ENCODE data around the gene GALNTL6.

The GALNTL6 gene

DNA sequence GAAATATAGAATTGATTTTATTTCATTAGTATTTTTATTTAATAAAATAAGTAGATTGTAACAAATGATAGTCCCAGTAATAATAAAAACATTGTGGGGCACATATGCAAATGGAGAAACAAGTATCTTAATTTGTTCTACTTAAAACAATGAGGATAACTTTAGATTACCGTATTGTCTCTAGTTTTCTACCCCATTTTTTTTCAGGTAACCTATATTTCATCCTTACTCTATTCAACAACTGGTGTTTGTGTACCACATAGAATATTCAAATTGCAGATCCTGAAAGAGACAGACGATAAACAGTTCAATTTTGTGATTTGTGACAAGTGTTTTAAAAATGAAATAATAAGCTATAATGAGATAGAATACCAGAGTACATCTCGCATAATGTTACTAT, 671.8 kb downstream of the GALNTL6 start:
- Histone ChIP-seq H3K4me3 (ENCODE audit: low read length in 2 of 2) (no peak overlapping the region), H3K27ac (ENCODE audit: low read depth in 2 of 2, low read length in 2 of 2) (no peak overlapping the region), H3K4me1 (ENCODE audit: control insufficient read depth in 2 of 2, insufficient read depth in 2 of 2, low read length in 2 of 2) (no peaks in the 10 kb centered on the region), H3K9ac (ENCODE audit: low read depth in 1 of 2, low read length in 2 of 2) (no peak overlapping the region), H3K9me3 (ENCODE audit: control insufficient read depth in 2 of 2, low read length in 2 of 2) (no peaks in the 10 kb centered on the region), H3K27me3 (ENCODE audit: control insufficient read depth in 2 of 2, insufficient read depth in 2 of 2, low read length in 2 of 2) (no peaks in the 10 kb centered on the region), H3K36me3 (ENCODE audit: control insufficient read depth in 2 of 2, insufficient read depth in 2 of 2, low read length in 2 of 2) (no peaks in the 10 kb centered on the region)

DNA sequence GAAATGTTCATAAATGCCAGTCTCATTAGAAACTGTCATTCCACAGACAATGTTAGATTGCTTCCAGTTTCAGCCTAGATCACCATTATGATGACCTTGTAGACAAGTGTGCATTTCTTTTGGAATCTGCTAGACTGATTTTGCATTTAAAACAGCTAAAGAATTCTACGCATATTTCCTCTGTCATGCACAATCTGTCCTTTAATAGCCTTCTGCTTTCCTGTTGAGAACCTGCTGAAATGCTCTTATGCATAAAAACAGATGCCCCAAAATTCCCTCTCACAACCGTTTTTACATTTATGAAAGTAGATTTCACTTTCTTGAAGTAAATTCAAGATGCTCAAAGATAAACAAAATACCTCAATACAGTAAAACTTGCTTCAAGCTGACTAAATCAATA, 673.3 kb downstream of the GALNTL6 start:
- no peaks in the 10 kb centered on the region for H3K36me3 ChIP-seq (ENCODE audit: control insufficient read depth in 2 of 2, insufficient read depth in 2 of 2, low read length in 2 of 2)
- H3K27ac ChIP-seq (ENCODE audit: low read depth in 2 of 2, low read length in 2 of 2), result no peak overlapping the region
- no peak overlapping the region for H3K9ac ChIP-seq (ENCODE audit: low read depth in 1 of 2, low read length in 2 of 2)
- H3K9me3 ChIP-seq (ENCODE audit: control insufficient read depth in 2 of 2, low read length in 2 of 2), result no peaks in the 10 kb centered on the region
- no peaks in the 10 kb centered on the region for H3K4me1 ChIP-seq (ENCODE audit: control insufficient read depth in 2 of 2, insufficient read depth in 2 of 2, low read length in 2 of 2)
- no peak overlapping the region for H3K4me3 ChIP-seq (ENCODE audit: low read length in 2 of 2)
- H3K27me3 ChIP-seq (ENCODE audit: control insufficient read depth in 2 of 2, insufficient read depth in 2 of 2, low read length in 2 of 2), result no peaks in the 10 kb centered on the region

DNA sequence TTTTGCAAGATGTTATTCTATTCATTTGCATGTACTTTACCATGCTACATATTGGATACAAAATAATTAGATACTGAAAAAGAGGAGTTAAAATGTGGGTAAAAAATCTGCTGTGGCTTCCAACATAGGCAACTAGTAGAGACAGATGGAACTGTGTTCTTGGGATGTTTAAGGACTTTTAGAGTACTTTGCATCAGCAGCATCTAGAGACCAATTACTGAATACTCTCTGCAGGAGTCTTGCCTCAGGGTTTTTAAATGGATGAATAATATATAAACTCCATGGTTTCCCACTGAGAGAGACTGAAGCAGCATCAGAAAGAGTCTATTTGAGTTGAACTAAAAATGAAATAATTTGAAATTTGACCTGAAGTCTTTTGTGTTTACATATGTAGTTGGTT, 676.7 kb downstream of the GALNTL6 start:
- H3K4me1 ChIP-seq (ENCODE audit: control insufficient read depth in 2 of 2, insufficient read depth in 2 of 2, low read length in 2 of 2), result no peaks in the 10 kb centered on the region
- H3K36me3 ChIP-seq (ENCODE audit: control insufficient read depth in 2 of 2, insufficient read depth in 2 of 2, low read length in 2 of 2), result no peaks in the 10 kb centered on the region
- H3K9ac ChIP-seq (ENCODE audit: low read depth in 1 of 2, low read length in 2 of 2), result no peak overlapping the region
- no peak overlapping the region for H3K4me3 ChIP-seq (ENCODE audit: low read length in 2 of 2)
- H3K9me3 ChIP-seq (ENCODE audit: control insufficient read depth in 2 of 2, low read length in 2 of 2), result no peaks in the 10 kb centered on the region
- no peak overlapping the region for H3K27ac ChIP-seq (ENCODE audit: low read depth in 2 of 2, low read length in 2 of 2)
- H3K27me3 ChIP-seq (ENCODE audit: control insufficient read depth in 2 of 2, insufficient read depth in 2 of 2, low read length in 2 of 2), result no peaks in the 10 kb centered on the region

DNA sequence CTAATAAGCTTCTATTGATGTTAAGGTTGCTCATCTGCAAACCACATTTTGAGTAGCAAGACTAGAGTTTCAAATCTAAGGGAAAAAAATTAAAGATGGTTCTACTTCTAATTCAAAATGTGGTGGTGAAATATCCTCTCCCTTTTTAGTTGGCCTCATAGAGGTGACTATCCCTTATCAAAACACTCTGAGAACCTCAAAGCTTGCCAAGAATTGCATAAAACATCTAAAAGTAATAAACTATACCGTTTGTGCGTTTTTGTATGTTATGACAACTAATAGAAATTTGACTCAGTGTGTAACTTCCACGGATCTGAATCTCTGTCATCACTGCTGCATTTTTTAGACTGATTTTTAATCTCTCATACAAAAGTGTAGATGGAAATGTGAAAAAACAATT, 682.6 kb downstream of the GALNTL6 start:
- H3K9ac ChIP-seq (ENCODE audit: low read depth in 1 of 2, low read length in 2 of 2), result no peak overlapping the region
- H3K9me3 ChIP-seq (ENCODE audit: control insufficient read depth in 2 of 2, low read length in 2 of 2), result no peaks in the 10 kb centered on the region
- no peaks in the 10 kb centered on the region for H3K4me1 ChIP-seq (ENCODE audit: control insufficient read depth in 2 of 2, insufficient read depth in 2 of 2, low read length in 2 of 2)
- H3K27ac ChIP-seq (ENCODE audit: low read depth in 2 of 2, low read length in 2 of 2), result no peak overlapping the region
- H3K27me3 ChIP-seq (ENCODE audit: control insufficient read depth in 2 of 2, insufficient read depth in 2 of 2, low read length in 2 of 2), result no peaks in the 10 kb centered on the region
- H3K36me3 ChIP-seq (ENCODE audit: control insufficient read depth in 2 of 2, insufficient read depth in 2 of 2, low read length in 2 of 2), result no peaks in the 10 kb centered on the region
- H3K4me3 ChIP-seq (ENCODE audit: low read length in 2 of 2), result no peak overlapping the region

DNA sequence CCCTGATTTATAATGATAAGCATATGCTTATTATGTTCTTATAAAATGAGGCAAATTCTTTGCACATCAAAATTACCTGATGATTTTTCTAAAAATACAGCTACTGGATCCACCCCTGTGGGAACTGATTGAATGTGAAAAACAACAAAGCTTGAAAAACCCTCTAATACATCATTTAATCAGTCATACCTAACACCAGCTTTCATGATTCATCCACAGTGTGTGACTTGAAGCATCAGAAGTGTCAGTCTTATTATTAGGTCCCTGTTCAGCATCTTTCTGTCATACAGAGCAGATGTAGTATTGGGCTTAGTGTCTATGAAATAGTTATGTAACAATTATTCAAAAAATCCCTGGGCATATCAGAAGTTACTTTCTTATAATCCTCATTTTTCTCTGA, 684.1 kb downstream of the GALNTL6 start:
- Histone ChIP-seq H3K27me3 (ENCODE audit: control insufficient read depth in 2 of 2, insufficient read depth in 2 of 2, low read length in 2 of 2) (no peaks in the 10 kb centered on the region), H3K27ac (ENCODE audit: low read depth in 2 of 2, low read length in 2 of 2) (no peak overlapping the region), H3K36me3 (ENCODE audit: control insufficient read depth in 2 of 2, insufficient read depth in 2 of 2, low read length in 2 of 2) (no peaks in the 10 kb centered on the region), H3K9me3 (ENCODE audit: control insufficient read depth in 2 of 2, low read length in 2 of 2) (no peaks in the 10 kb centered on the region), H3K4me3 (ENCODE audit: low read length in 2 of 2) (no peak overlapping the region), H3K9ac (ENCODE audit: low read depth in 1 of 2, low read length in 2 of 2) (no peak overlapping the region), H3K4me1 (ENCODE audit: control insufficient read depth in 2 of 2, insufficient read depth in 2 of 2, low read length in 2 of 2) (no peaks in the 10 kb centered on the region)

DNA sequence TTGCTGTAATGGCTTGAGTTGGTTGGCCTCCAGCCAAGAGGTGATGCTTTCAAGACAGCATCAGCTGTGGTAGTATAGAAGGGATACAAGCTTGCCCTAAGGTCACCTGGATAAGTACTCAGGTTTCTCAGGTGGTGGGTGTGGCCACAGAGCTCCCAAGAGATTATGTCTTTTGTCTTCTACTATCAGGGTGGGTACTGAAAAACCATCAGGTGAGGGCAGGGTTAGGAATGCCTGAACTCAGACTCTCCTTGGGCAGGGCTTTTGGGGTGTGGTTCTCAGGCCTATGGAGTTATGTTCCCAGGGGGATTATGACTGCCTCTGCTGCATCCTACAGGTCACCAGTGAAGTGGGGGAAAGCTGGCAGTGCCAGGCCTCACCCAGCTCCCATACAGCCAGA, 700.8 kb downstream of the GALNTL6 start:
- Histone ChIP-seq H3K9ac (ENCODE audit: low read depth in 1 of 2, low read length in 2 of 2) (no peak overlapping the region), H3K4me3 (ENCODE audit: low read length in 2 of 2) (no peak overlapping the region), H3K27ac (ENCODE audit: low read depth in 2 of 2, low read length in 2 of 2) (no peak overlapping the region), H3K4me1 (ENCODE audit: control insufficient read depth in 2 of 2, insufficient read depth in 2 of 2, low read length in 2 of 2) (no peaks in the 10 kb centered on the region), H3K36me3 (ENCODE audit: control insufficient read depth in 2 of 2, insufficient read depth in 2 of 2, low read length in 2 of 2) (no peaks in the 10 kb centered on the region), H3K27me3 (ENCODE audit: control insufficient read depth in 2 of 2, insufficient read depth in 2 of 2, low read length in 2 of 2) (no peaks in the 10 kb centered on the region), H3K9me3 (ENCODE audit: control insufficient read depth in 2 of 2, low read length in 2 of 2) (no peaks in the 10 kb centered on the region)

DNA sequence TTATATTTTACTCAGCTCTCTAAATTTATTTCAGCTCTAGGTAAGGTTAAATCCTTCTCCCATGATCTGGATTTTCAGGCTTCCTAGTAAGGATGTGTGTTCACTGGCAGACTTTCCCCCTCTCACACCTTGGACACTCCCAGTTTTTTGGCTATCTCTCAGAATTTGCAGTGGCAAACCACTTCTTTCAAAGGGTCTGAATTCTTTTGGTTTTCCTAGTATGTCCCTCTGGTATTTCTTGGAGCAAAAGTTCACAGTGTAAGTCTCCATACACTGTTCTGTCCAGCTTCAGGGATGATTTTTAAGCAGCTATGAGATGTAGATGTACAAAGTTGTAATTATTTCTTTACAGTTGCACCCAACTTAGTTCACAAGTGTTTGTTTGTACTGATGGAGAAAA, 701.6 kb downstream of the GALNTL6 start:
- Histone ChIP-seq H3K36me3 (ENCODE audit: control insufficient read depth in 2 of 2, insufficient read depth in 2 of 2, low read length in 2 of 2) (no peaks in the 10 kb centered on the region), H3K27ac (ENCODE audit: low read depth in 2 of 2, low read length in 2 of 2) (no peak overlapping the region), H3K4me3 (ENCODE audit: low read length in 2 of 2) (no peak overlapping the region)

DNA sequence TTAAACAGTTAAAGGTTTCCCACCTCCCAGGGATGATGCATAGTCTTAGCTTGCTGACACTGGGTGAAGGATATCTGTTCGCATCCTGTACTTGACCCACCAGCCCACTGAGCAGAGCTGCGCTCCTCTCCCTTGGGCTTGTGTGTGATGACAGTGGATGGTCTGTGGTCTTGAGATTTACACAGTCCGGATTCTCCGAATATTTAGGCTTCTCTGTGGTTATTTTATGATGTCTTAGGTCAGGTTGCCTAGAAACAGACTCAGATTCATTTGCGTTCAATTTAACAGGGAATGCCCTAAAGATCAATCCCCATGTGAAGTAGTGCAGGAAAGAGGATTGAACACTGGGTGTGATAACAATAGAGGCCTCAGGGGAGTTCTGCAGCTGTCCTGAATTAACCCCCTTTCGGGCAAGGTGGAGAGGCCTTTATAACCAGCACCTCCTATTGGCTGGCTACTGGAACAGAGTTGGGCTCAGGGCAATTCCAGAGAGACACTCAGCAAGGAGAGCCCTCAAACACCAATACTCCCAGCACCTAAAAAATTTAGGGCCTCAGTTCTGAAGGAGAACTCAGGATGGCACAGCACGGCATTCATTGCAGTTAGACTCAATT, 702.2 kb downstream of the GALNTL6 start:
- no peak overlapping the region for H3K27ac ChIP-seq (ENCODE audit: low read depth in 2 of 2, low read length in 2 of 2)

More for the DNA sequence above, 701.6 kb downstream of the GALNTL6 start:
- no peaks in the 10 kb centered on the region for H3K4me1 ChIP-seq (ENCODE audit: control insufficient read depth in 2 of 2, insufficient read depth in 2 of 2, low read length in 2 of 2)
- H3K27me3 ChIP-seq (ENCODE audit: control insufficient read depth in 2 of 2, insufficient read depth in 2 of 2, low read length in 2 of 2), result no peaks in the 10 kb centered on the region
- no peaks in the 10 kb centered on the region for H3K9me3 ChIP-seq (ENCODE audit: control insufficient read depth in 2 of 2, low read length in 2 of 2)
- no peak overlapping the region for H3K9ac ChIP-seq (ENCODE audit: low read depth in 1 of 2, low read length in 2 of 2)

DNA sequence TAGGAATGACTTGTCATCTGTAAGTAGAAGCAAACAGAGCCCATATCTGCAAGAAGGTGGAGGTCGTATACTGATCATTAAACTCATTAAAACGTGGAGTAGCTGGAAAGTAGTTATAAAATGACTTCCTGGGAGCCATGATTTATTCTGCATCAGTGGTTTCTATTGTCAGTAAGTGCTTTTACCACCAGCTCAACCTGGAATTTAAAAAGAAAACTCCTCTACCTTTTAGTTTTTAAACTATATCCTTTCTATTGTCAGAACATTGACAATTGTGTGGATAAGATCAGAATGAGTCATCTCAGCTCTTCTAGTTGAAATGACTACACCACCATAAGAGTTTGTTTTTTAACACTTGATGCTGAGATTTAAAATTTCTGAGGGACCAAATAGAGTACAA, 704.2 kb downstream of the GALNTL6 start:
- H3K4me1 ChIP-seq (ENCODE audit: control insufficient read depth in 2 of 2, insufficient read depth in 2 of 2, low read length in 2 of 2), result no peaks in the 10 kb centered on the region
- no peak overlapping the region for H3K4me3 ChIP-seq (ENCODE audit: low read length in 2 of 2)
- H3K9ac ChIP-seq (ENCODE audit: low read depth in 1 of 2, low read length in 2 of 2), result no peak overlapping the region
- no peaks in the 10 kb centered on the region for H3K9me3 ChIP-seq (ENCODE audit: control insufficient read depth in 2 of 2, low read length in 2 of 2)
- H3K36me3 ChIP-seq (ENCODE audit: control insufficient read depth in 2 of 2, insufficient read depth in 2 of 2, low read length in 2 of 2), result no peaks in the 10 kb centered on the region
- no peak overlapping the region for H3K27ac ChIP-seq (ENCODE audit: low read depth in 2 of 2, low read length in 2 of 2)
- H3K27me3 ChIP-seq (ENCODE audit: control insufficient read depth in 2 of 2, insufficient read depth in 2 of 2, low read length in 2 of 2), result no peaks in the 10 kb centered on the region

More for the DNA sequence above, 702.2 kb downstream of the GALNTL6 start:
- H3K27me3 ChIP-seq (ENCODE audit: control insufficient read depth in 2 of 2, insufficient read depth in 2 of 2, low read length in 2 of 2), result no peaks in the 10 kb centered on the region
- H3K4me3 ChIP-seq (ENCODE audit: low read length in 2 of 2), result no peak overlapping the region
- H3K36me3 ChIP-seq (ENCODE audit: control insufficient read depth in 2 of 2, insufficient read depth in 2 of 2, low read length in 2 of 2), result no peaks in the 10 kb centered on the region
- no peaks in the 10 kb centered on the region for H3K4me1 ChIP-seq (ENCODE audit: control insufficient read depth in 2 of 2, insufficient read depth in 2 of 2, low read length in 2 of 2)
- H3K9me3 ChIP-seq (ENCODE audit: control insufficient read depth in 2 of 2, low read length in 2 of 2), result no peaks in the 10 kb centered on the region
- no peak overlapping the region for H3K9ac ChIP-seq (ENCODE audit: low read depth in 1 of 2, low read length in 2 of 2)

DNA sequence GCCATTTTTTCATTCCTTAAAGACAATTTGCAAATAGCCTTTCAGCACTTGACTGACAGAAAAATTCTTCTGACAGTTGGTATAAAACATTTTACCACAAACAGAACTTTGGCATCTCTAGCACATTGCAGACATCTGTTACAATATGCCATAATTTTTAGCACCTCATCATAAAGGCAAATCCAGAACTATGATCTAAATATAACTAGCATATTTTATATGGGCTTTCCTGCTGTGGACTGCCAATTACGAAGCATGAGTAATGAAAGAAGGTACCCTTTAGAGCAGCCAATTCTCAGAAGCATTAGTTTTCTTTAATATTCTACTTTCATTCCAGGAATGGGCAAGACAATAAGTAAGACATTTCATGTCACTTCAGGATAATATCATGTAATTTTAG, 708.0 kb downstream of the GALNTL6 start:
- no peak overlapping the region for H3K4me3 ChIP-seq (ENCODE audit: low read length in 2 of 2)
- H3K9me3 ChIP-seq (ENCODE audit: control insufficient read depth in 2 of 2, low read length in 2 of 2), result no peaks in the 10 kb centered on the region
- no peaks in the 10 kb centered on the region for H3K27me3 ChIP-seq (ENCODE audit: control insufficient read depth in 2 of 2, insufficient read depth in 2 of 2, low read length in 2 of 2)
- no peaks in the 10 kb centered on the region for H3K4me1 ChIP-seq (ENCODE audit: control insufficient read depth in 2 of 2, insufficient read depth in 2 of 2, low read length in 2 of 2)
- H3K36me3 ChIP-seq (ENCODE audit: control insufficient read depth in 2 of 2, insufficient read depth in 2 of 2, low read length in 2 of 2), result no peaks in the 10 kb centered on the region
- no peak overlapping the region for H3K27ac ChIP-seq (ENCODE audit: low read depth in 2 of 2, low read length in 2 of 2)
- no peak overlapping the region for H3K9ac ChIP-seq (ENCODE audit: low read depth in 1 of 2, low read length in 2 of 2)

DNA sequence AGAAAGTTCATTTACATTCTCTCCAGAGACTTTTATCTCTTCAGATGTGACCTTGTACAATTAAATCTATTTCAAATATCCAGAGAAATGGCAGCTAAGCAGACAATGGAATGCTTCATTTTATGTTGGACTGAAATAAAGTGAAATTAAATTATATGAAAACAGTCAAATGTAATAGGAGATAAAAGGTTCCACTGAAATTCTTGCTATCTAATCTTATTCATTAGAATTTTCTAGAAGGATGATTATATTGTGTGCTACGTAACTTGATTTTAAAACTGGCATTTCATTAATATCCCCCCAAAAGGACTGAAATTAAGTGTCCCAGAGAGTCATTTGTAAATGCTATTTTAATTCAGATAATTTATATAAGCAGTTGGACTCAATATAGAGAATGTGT, 708.5 kb downstream of the GALNTL6 start:
- H3K27me3 ChIP-seq (ENCODE audit: control insufficient read depth in 2 of 2, insufficient read depth in 2 of 2, low read length in 2 of 2), result no peaks in the 10 kb centered on the region
- H3K27ac ChIP-seq (ENCODE audit: low read depth in 2 of 2, low read length in 2 of 2), result no peak overlapping the region
- H3K4me1 ChIP-seq (ENCODE audit: control insufficient read depth in 2 of 2, insufficient read depth in 2 of 2, low read length in 2 of 2), result no peaks in the 10 kb centered on the region
- no peaks in the 10 kb centered on the region for H3K9me3 ChIP-seq (ENCODE audit: control insufficient read depth in 2 of 2, low read length in 2 of 2)
- no peak overlapping the region for H3K9ac ChIP-seq (ENCODE audit: low read depth in 1 of 2, low read length in 2 of 2)
- H3K4me3 ChIP-seq (ENCODE audit: low read length in 2 of 2), result no peak overlapping the region
- no peaks in the 10 kb centered on the region for H3K36me3 ChIP-seq (ENCODE audit: control insufficient read depth in 2 of 2, insufficient read depth in 2 of 2, low read length in 2 of 2)
